ENCODE data around the gene CDC42BPA. TPM values are rescaled to one million over a fixed set of nuclear protein-coding genes. Genes with fewer than 3 reads are reported as not detected.

Gene CDC42BPA
- polyA plus RNA-seq, 1 donor = 24.3 TPM

- peak in 1 of 2 donors; percentile 29 for DNase-seq
- Histone ChIP-seq H3K4me1 (ENCODE audit: control insufficient read depth, insufficient read depth, low read length) (peaks cover 6% of the 10 kb centered on the region), H3K36me3 (ENCODE audit: control insufficient read depth, insufficient read depth, low read length) (no peaks in the 10 kb centered on the region), H3K4me3 (ENCODE audit: low read length) (no peak overlapping the region), H3K27ac (ENCODE audit: low read length) (no peak overlapping the region), H3K27me3 (ENCODE audit: control insufficient read depth, insufficient read depth, low read length) (no peaks in the 10 kb centered on the region), H3K9me3 (ENCODE audit: control insufficient read depth, low read depth, low read length) (no peaks in the 10 kb centered on the region)
- no CpG with 5 or more reads among the region's 5 CpGs for WGBS (ENCODE audit: insufficient coverage, low lambda C conversion rate)
These were observed 17.1 kb upstream of the CDC42BPA start for GRCh38 chr1:227335242-227336020.

DNA sequence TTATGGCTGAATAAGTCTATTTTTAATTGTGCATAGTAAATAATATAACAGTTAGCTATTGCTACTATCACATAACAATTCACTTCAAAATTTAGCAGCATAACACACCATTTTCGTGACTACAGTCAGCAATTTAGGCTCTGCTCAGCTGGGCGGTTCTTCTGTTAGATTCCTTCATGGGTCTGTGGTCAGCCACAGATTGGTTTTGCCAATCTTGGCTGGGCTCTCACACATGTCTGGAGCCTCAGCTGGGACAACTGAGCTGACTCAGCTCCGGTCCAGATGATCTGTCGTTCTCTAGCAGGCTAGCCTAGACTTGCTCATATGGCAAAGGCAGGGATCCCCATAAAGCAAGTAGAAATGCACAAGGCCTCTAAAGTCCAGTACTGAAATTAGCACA lies 15.1 kb upstream of the CDC42BPA start:
- H3K27ac ChIP-seq (ENCODE audit: low read length) = no peak overlapping the region
- no peak for DNase-seq
- no peaks in the 10 kb centered on the region for H3K27me3 ChIP-seq (ENCODE audit: control insufficient read depth, insufficient read depth, low read length)
- H3K9me3 ChIP-seq (ENCODE audit: control insufficient read depth, low read depth, low read length) = no peaks in the 10 kb centered on the region
- H3K4me3 ChIP-seq (ENCODE audit: low read length) = no peak overlapping the region
- no peaks in the 10 kb centered on the region for H3K36me3 ChIP-seq (ENCODE audit: control insufficient read depth, insufficient read depth, low read length)
- H3K4me1 ChIP-seq (ENCODE audit: control insufficient read depth, insufficient read depth, low read length) = peaks cover 6% of the 10 kb centered on the region
- no CpG with 5 or more reads among the region's 4 CpGs for WGBS (ENCODE audit: insufficient coverage, low lambda C conversion rate)

DNA sequence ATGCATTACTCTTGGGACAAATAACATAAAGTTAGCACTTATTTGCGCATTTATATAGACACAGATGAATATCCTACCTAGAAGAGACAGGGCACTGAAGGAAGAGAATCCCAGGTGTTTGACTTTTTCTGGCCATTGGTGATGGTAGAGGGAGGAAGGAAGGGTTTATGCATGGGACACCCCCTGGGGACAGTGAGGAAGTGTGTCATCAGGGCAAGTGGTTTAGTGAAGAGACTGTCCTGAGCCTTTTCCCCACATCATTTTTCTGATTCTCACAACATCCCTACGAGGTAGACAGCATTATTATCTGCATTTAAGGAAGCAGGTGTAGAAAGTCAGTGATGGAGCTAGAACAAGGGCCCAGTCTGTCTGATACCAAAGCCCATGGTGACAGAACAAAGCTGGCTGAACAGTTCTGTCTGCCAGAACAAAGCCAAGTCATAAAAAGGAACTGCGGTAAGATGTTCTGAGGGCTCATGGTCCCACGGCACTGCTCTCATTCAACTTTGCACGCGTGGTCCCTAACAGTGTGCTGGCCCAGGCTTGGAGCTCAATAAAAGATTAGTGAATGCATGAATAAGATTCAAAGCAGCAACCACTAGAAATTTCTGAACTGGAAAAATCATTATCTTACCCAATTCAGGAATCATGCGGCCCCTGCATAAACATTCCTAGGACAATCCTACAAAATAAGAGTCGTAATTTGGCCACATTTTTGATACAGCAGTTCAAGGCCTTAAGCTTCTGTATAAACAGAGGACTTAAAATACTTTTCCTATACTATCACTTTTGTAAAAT lies 12.2 kb upstream of the CDC42BPA start:
- H3K4me1 ChIP-seq (ENCODE audit: control insufficient read depth, insufficient read depth, low read length) = no peaks in the 10 kb centered on the region

GRCh38 chr1:227328405-227329019 lies 10.2 kb upstream of the CDC42BPA start:
- WGBS (ENCODE audit: insufficient coverage, low lambda C conversion rate) = 37% methylated on average over 2 of the region's 6 CpGs
- no peaks in the 10 kb centered on the region for H3K9me3 ChIP-seq (ENCODE audit: control insufficient read depth, low read depth, low read length)
- DNase-seq = no peak

More for the DNA sequence above, 12.2 kb upstream of the CDC42BPA start:
- Histone ChIP-seq H3K36me3 (ENCODE audit: control insufficient read depth, insufficient read depth, low read length) (no peaks in the 10 kb centered on the region), H3K27me3 (ENCODE audit: control insufficient read depth, insufficient read depth, low read length) (no peaks in the 10 kb centered on the region), H3K27ac (ENCODE audit: low read length) (no peak overlapping the region), H3K4me3 (ENCODE audit: low read length) (no peak overlapping the region), H3K9me3 (ENCODE audit: control insufficient read depth, low read depth, low read length) (no peaks in the 10 kb centered on the region)
- 100% methylated on average over 1 of the region's 8 CpGs for WGBS (ENCODE audit: insufficient coverage, low lambda C conversion rate)
- DNase-seq = no peak

GRCh38 chr1:227325156-227325555 lies 6.9 kb upstream of the CDC42BPA start:
- peaks cover 13% of the 10 kb centered on the region for H3K4me1 ChIP-seq (ENCODE audit: control insufficient read depth, insufficient read depth, low read length)
- no CpG with 5 or more reads among the region's 3 CpGs for WGBS (ENCODE audit: insufficient coverage, low lambda C conversion rate)
- no peaks in the 10 kb centered on the region for H3K27me3 ChIP-seq (ENCODE audit: control insufficient read depth, insufficient read depth, low read length)
- no peak overlapping the region for H3K4me3 ChIP-seq (ENCODE audit: low read length)
- H3K9me3 ChIP-seq (ENCODE audit: control insufficient read depth, low read depth, low read length) = no peaks in the 10 kb centered on the region
- no peaks in the 10 kb centered on the region for H3K36me3 ChIP-seq (ENCODE audit: control insufficient read depth, insufficient read depth, low read length)
- H3K27ac ChIP-seq (ENCODE audit: low read length) = no peak overlapping the region
- DNase-seq = no peak

More at GRCh38 chr1:227328405-227329019, 10.2 kb upstream of the CDC42BPA start:
- Histone ChIP-seq H3K4me3 (ENCODE audit: low read length) (no peak overlapping the region), H3K27ac (ENCODE audit: low read length) (no peak overlapping the region), H3K4me1 (ENCODE audit: control insufficient read depth, insufficient read depth, low read length) (peaks cover under 1% of the 10 kb centered on the region), H3K36me3 (ENCODE audit: control insufficient read depth, insufficient read depth, low read length) (no peaks in the 10 kb centered on the region), H3K27me3 (ENCODE audit: control insufficient read depth, insufficient read depth, low read length) (no peaks in the 10 kb centered on the region)

DNA sequence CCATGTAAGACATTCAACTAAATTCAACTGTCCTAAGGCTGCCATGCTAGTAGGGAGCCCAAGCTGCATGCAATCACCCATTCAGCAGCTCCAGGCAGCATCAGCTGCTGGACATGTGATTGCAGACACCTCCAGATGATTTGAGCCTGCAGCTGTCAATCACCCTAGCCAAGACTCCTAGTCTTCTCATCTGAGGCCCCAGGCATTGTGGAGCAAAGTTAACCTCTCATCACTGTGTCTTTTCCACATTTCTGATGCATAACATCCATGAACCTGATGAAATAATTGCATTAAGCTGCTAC lies 5.6 kb upstream of the CDC42BPA start:
- Histone ChIP-seq H3K27ac (ENCODE audit: low read length) (no peak overlapping the region), H3K4me1 (ENCODE audit: control insufficient read depth, insufficient read depth, low read length) (peaks cover 13% of the 10 kb centered on the region)

GRCh38 chr1:227323171-227323966 lies 5.1 kb upstream of the CDC42BPA start:
- H3K4me1 ChIP-seq (ENCODE audit: control insufficient read depth, insufficient read depth, low read length) = peaks cover 13% of the 10 kb centered on the region

More for the DNA sequence above, 5.6 kb upstream of the CDC42BPA start:
- no peak overlapping the region for H3K4me3 ChIP-seq (ENCODE audit: low read length)
- H3K9me3 ChIP-seq (ENCODE audit: control insufficient read depth, low read depth, low read length) = no peaks in the 10 kb centered on the region
- H3K27me3 ChIP-seq (ENCODE audit: control insufficient read depth, insufficient read depth, low read length) = no peaks in the 10 kb centered on the region
- H3K36me3 ChIP-seq (ENCODE audit: control insufficient read depth, insufficient read depth, low read length) = no peaks in the 10 kb centered on the region
- DNase-seq = no peak

GRCh38 chr1:227322376-227322775 lies 4.1 kb upstream of the CDC42BPA start:
- Histone ChIP-seq H3K27ac (ENCODE audit: low read length) (no peak overlapping the region), H3K9me3 (ENCODE audit: control insufficient read depth, low read depth, low read length) (no peaks in the 10 kb centered on the region), H3K27me3 (ENCODE audit: control insufficient read depth, insufficient read depth, low read length) (no peaks in the 10 kb centered on the region), H3K4me3 (ENCODE audit: low read length) (no peak overlapping the region), H3K36me3 (ENCODE audit: control insufficient read depth, insufficient read depth, low read length) (no peaks in the 10 kb centered on the region), H3K4me1 (ENCODE audit: control insufficient read depth, insufficient read depth, low read length) (peaks cover 13% of the 10 kb centered on the region)
- DNase-seq = peak in 1 of 2 donors; percentile 35
- no CpG with 5 or more reads among the region's 4 CpGs for WGBS (ENCODE audit: insufficient coverage, low lambda C conversion rate)

More at GRCh38 chr1:227323171-227323966, 5.1 kb upstream of the CDC42BPA start:
- no peaks in the 10 kb centered on the region for H3K27me3 ChIP-seq (ENCODE audit: control insufficient read depth, insufficient read depth, low read length)
- peak; percentile 63 to 84 for DNase-seq
- H3K9me3 ChIP-seq (ENCODE audit: control insufficient read depth, low read depth, low read length) = no peaks in the 10 kb centered on the region
- H3K4me3 ChIP-seq (ENCODE audit: low read length) = no peak overlapping the region
- H3K36me3 ChIP-seq (ENCODE audit: control insufficient read depth, insufficient read depth, low read length) = no peaks in the 10 kb centered on the region
- WGBS (ENCODE audit: insufficient coverage, low lambda C conversion rate) = 93% methylated on average over 3 of the region's 9 CpGs
- H3K27ac ChIP-seq (ENCODE audit: low read length) = no peak overlapping the region

- no peaks in the 10 kb centered on the region for H3K9me3 ChIP-seq (ENCODE audit: control insufficient read depth, low read depth, low read length)
- peaks cover 13% of the 10 kb centered on the region for H3K4me1 ChIP-seq (ENCODE audit: control insufficient read depth, insufficient read depth, low read length)
- WGBS (ENCODE audit: insufficient coverage, low lambda C conversion rate) = no CpG with 5 or more reads among the region's 2 CpGs
- DNase-seq = no peak
- H3K4me3 ChIP-seq (ENCODE audit: low read length) = no peak overlapping the region
- H3K27me3 ChIP-seq (ENCODE audit: control insufficient read depth, insufficient read depth, low read length) = no peaks in the 10 kb centered on the region
- no peaks in the 10 kb centered on the region for H3K36me3 ChIP-seq (ENCODE audit: control insufficient read depth, insufficient read depth, low read length)
- H3K27ac ChIP-seq (ENCODE audit: low read length) = no peak overlapping the region
These were observed 2.7 kb upstream of the CDC42BPA start for GRCh38 chr1:227321035-227321434.

GRCh38 chr1:227320476-227320875 lies 2.2 kb upstream of the CDC42BPA start:
- Histone ChIP-seq H3K4me1 (ENCODE audit: control insufficient read depth, insufficient read depth, low read length) (peaks cover 13% of the 10 kb centered on the region), H3K36me3 (ENCODE audit: control insufficient read depth, insufficient read depth, low read length) (no peaks in the 10 kb centered on the region), H3K4me3 (ENCODE audit: low read length) (no peak overlapping the region), H3K9me3 (ENCODE audit: control insufficient read depth, low read depth, low read length) (no peaks in the 10 kb centered on the region), H3K27me3 (ENCODE audit: control insufficient read depth, insufficient read depth, low read length) (no peaks in the 10 kb centered on the region), H3K27ac (ENCODE audit: low read length) (no peak overlapping the region)
- no CpG with 5 or more reads among the region's 4 CpGs for WGBS (ENCODE audit: insufficient coverage, low lambda C conversion rate)
- peak in 1 of 2 donors; percentile 16 for DNase-seq
